T-helper 1 cell treated with Interleukin-12 subunit alpha and Interleukin-12 subunit beta and Interleukin-4 antibody, amounts not matched to agents 30 μg/mL and 1 μg/mL, for 36 hours (primary cell): ENCODE measurements around the gene GAB2.
"Not testable (repeated sequence)": the region's sequence is repeated elsewhere in the genome, so short reads cannot be mapped to it uniquely, and the experiment has no call there.

ENCODE experiments used
- H3K27ac Mint-ChIP-seq: one replicate; pipeline ENCODE4 v1.8.0; 2021; ENCODE audit warnings: mild to moderate bottlenecking, mixed read lengths
- H3K27me3 Mint-ChIP-seq: one replicate; pipeline ENCODE4 v1.8.0; 2021; ENCODE audit warnings: low read depth, mixed read lengths
- H3K36me3 Mint-ChIP-seq: one replicate; pipeline ENCODE4 v1.8.0; 2021; ENCODE audit warnings: low read depth, mixed read lengths
- H3K4me1 Mint-ChIP-seq: one replicate; pipeline ENCODE4 v1.8.0; 2021; ENCODE audit warnings: low read depth, mixed read lengths
- H3K4me3 Mint-ChIP-seq: one replicate; pipeline ENCODE4 v1.8.0; 2021; ENCODE audit warnings: mild to moderate bottlenecking, moderate library complexity, mixed read lengths
- H3K9me3 Mint-ChIP-seq: one replicate; pipeline ENCODE4 v1.8.0; 2021; ENCODE audit warnings: mixed read lengths

The GAB2 gene

GRCh38 chr11:78295991-78296930, 121.4 kb downstream of the GAB2 start:
- H3K4me1 Mint-ChIP-seq = peaks cover 44% of the 10 kb centered on the region
- peaks cover 38% of the 10 kb centered on the region for H3K36me3 Mint-ChIP-seq
- H3K27ac Mint-ChIP-seq = no peak overlapping the region
- peaks cover 23% of the 10 kb centered on the region for H3K9me3 Mint-ChIP-seq
- H3K27me3 Mint-ChIP-seq = no peaks in the 10 kb centered on the region
- no peak overlapping the region for H3K4me3 Mint-ChIP-seq

GRCh38 chr11:78295347-78295746, 122.3 kb downstream of the GAB2 start:
- Mint-ChIP-seq H3K27me3 (no peaks in the 10 kb centered on the region), H3K4me3 (no peak overlapping the region), H3K9me3 (peaks cover 30% of the 10 kb centered on the region), H3K4me1 (peaks cover 51% of the 10 kb centered on the region), H3K36me3 (peaks cover 45% of the 10 kb centered on the region), H3K27ac (peak overlapping the region; percentile 49)

GRCh38 chr11:78294100-78294499, 123.5 kb downstream of the GAB2 start:
- H3K4me1 Mint-ChIP-seq = peaks cover 56% of the 10 kb centered on the region
- not testable (repeated sequence) for H3K27ac Mint-ChIP-seq, H3K27me3 Mint-ChIP-seq, H3K4me3 Mint-ChIP-seq
- peaks cover 53% of the 10 kb centered on the region for H3K36me3 Mint-ChIP-seq
- peaks cover 38% of the 10 kb centered on the region for H3K9me3 Mint-ChIP-seq

- H3K27ac Mint-ChIP-seq = peak overlapping the region; percentile 92
Observed at GRCh38 chr11:78293536-78293935, 124.1 kb downstream of the GAB2 start.

GRCh38 chr11:78292109-78292803, 125.4 kb downstream of the GAB2 start:
- peaks cover 43% of the 10 kb centered on the region for H3K9me3 Mint-ChIP-seq
- H3K27me3 Mint-ChIP-seq = no peaks in the 10 kb centered on the region
- peak overlapping the region; percentile 92 for H3K27ac Mint-ChIP-seq
- peaks cover 57% of the 10 kb centered on the region for H3K36me3 Mint-ChIP-seq
- peak overlapping the region; percentile 58 for H3K4me3 Mint-ChIP-seq
- H3K4me1 Mint-ChIP-seq = peaks cover 46% of the 10 kb centered on the region

More at GRCh38 chr11:78293536-78293935, 124.1 kb downstream of the GAB2 start:
- Mint-ChIP-seq H3K36me3 (peaks cover 55% of the 10 kb centered on the region), H3K27me3 (no peaks in the 10 kb centered on the region), H3K4me1 (peaks cover 52% of the 10 kb centered on the region), H3K9me3 (peaks cover 40% of the 10 kb centered on the region), H3K4me3 (no peak overlapping the region)

GRCh38 chr11:78291503-78292108, 126.0 kb downstream of the GAB2 start:
- Mint-ChIP-seq H3K4me3 (peak overlapping the region; percentile 58), H3K36me3 (peaks cover 56% of the 10 kb centered on the region), H3K4me1 (peaks cover 43% of the 10 kb centered on the region), H3K27me3 (no peaks in the 10 kb centered on the region), H3K27ac (peak overlapping the region; percentile 92), H3K9me3 (peaks cover 39% of the 10 kb centered on the region)

GRCh38 chr11:78290293-78291176, 127.1 kb downstream of the GAB2 start:
- H3K27me3 Mint-ChIP-seq = no peaks in the 10 kb centered on the region
- H3K4me1 Mint-ChIP-seq = peaks cover 48% of the 10 kb centered on the region
- H3K36me3 Mint-ChIP-seq = peaks cover 56% of the 10 kb centered on the region
- peaks cover 38% of the 10 kb centered on the region for H3K9me3 Mint-ChIP-seq
- H3K4me3 Mint-ChIP-seq = peak overlapping the region; percentile 68
- H3K27ac Mint-ChIP-seq = peak overlapping the region; percentile 92

GRCh38 chr11:78289552-78290292, 127.9 kb downstream of the GAB2 start:
- H3K4me3 Mint-ChIP-seq = peak overlapping the region; percentile 68
- peaks cover 45% of the 10 kb centered on the region for H3K4me1 Mint-ChIP-seq
- H3K27ac Mint-ChIP-seq = peak overlapping the region; percentile 92
- no peaks in the 10 kb centered on the region for H3K27me3 Mint-ChIP-seq
- H3K9me3 Mint-ChIP-seq = peaks cover 34% of the 10 kb centered on the region
- peaks cover 50% of the 10 kb centered on the region for H3K36me3 Mint-ChIP-seq

- Mint-ChIP-seq H3K27me3 (no peaks in the 10 kb centered on the region), H3K4me3 (no peak overlapping the region), H3K27ac (no peak overlapping the region), H3K9me3 (peaks cover 5% of the 10 kb centered on the region), H3K4me1 (peaks cover 17% of the 10 kb centered on the region), H3K36me3 (peaks cover 30% of the 10 kb centered on the region)
Observed at GRCh38 chr11:78284260-78284659, 133.4 kb downstream of the GAB2 start.

GRCh38 chr11:78282821-78283220, 134.8 kb downstream of the GAB2 start:
- peaks cover 24% of the 10 kb centered on the region for H3K36me3 Mint-ChIP-seq
- H3K27ac Mint-ChIP-seq = no peak overlapping the region
- no peaks in the 10 kb centered on the region for H3K27me3 Mint-ChIP-seq
- no peak overlapping the region for H3K4me3 Mint-ChIP-seq
- H3K4me1 Mint-ChIP-seq = peaks cover 19% of the 10 kb centered on the region
- no peaks in the 10 kb centered on the region for H3K9me3 Mint-ChIP-seq

- Mint-ChIP-seq H3K4me3 (no peak overlapping the region), H3K27me3 (no peaks in the 10 kb centered on the region), H3K36me3 (peaks cover 22% of the 10 kb centered on the region), H3K27ac (no peak overlapping the region), H3K9me3 (no peaks in the 10 kb centered on the region), H3K4me1 (peaks cover 20% of the 10 kb centered on the region)
Observed at GRCh38 chr11:78281511-78281910, 136.1 kb downstream of the GAB2 start.

- H3K4me1 Mint-ChIP-seq = peaks cover 15% of the 10 kb centered on the region
- no peak overlapping the region for H3K4me3 Mint-ChIP-seq
- peaks cover 41% of the 10 kb centered on the region for H3K36me3 Mint-ChIP-seq
- H3K9me3 Mint-ChIP-seq = peaks cover 22% of the 10 kb centered on the region
- H3K27ac Mint-ChIP-seq = no peak overlapping the region
- H3K27me3 Mint-ChIP-seq = no peaks in the 10 kb centered on the region
Observed at GRCh38 chr11:78277314-78277994, 140.2 kb downstream of the GAB2 start.

GRCh38 chr11:78276311-78276710, 141.3 kb downstream of the GAB2 start:
- Mint-ChIP-seq H3K4me3 (no peak overlapping the region), H3K9me3 (peaks cover 34% of the 10 kb centered on the region), H3K27ac (no peak overlapping the region), H3K4me1 (peaks cover 8% of the 10 kb centered on the region), H3K27me3 (no peaks in the 10 kb centered on the region), H3K36me3 (peaks cover 48% of the 10 kb centered on the region)
